Sigmoid colon (tissue), 7 donors: ENCODE results near the gene DNASE2B. TPM values are rescaled to one million over a fixed set of nuclear protein-coding genes. Genes with fewer than 3 reads are reported as not detected.

Experiments
- DNase-seq: peaks from one replicate; pipeline ENCODE4 v3.0.0-alpha.2; 2019
- H3K27ac ChIP-seq, 4 donors: fragments of 200-600 bp; sonication (generic); one replicate each; pipeline ENCODE4 v1.5.1; 2016 to 2019; ENCODE audit warnings: mild to moderate bottlenecking in 1 of 4
- H3K27me3 ChIP-seq, 3 donors: fragments of 200-600 bp; sonication (generic); one replicate each; pipeline ENCODE4 v1.5.1; 2019; ENCODE audit warnings: mild to moderate bottlenecking in 1 of 3
- H3K36me3 ChIP-seq, 4 donors: fragments of 200-600 bp; sonication (generic); one replicate each; pipeline ENCODE4 v1.5.1; 2016 to 2019
- H3K4me1 ChIP-seq, 4 donors: fragments of 200-600 bp; sonication (generic); one replicate each; pipeline ENCODE4 v1.5.1; 2017 to 2019
- H3K4me3 ChIP-seq, 4 donors: fragments of 200-600 bp; sonication (generic); one replicate each; pipeline ENCODE4 v1.5.1; 2017 to 2019; ENCODE audit warnings: mild to moderate bottlenecking in 2 of 4, moderate library complexity in 1 of 4
- H3K9me3 ChIP-seq, 4 donors: fragments of 200-600 bp in 3 of 4; sonication (generic) in 3 of 4; one replicate each; pipeline versions ENCODE4 v1.5.1 to v1.6.1; 2013 to 2019
- CTCF ChIP-seq, 4 experiments: fragments of 450-650 bp in 3 of 4; fragments of 200-600 bp in 1 of 4; IDR thresholded peaks; one replicate each; pipeline ENCODE4 v1.5.1; 2016 to 2019; ENCODE audit warnings: antibody characterized with exemption in 4 of 4, mild to moderate bottlenecking in 3 of 4, moderate library complexity in 2 of 4
- EP300 ChIP-seq, 4 donors: sonication (generic); formaldehyde crosslinking; IDR thresholded peaks; one replicate each; pipeline ENCODE4 v1.6.1; 2017; ENCODE audit warnings: antibody characterized with exemption in 4 of 4
- POLR2A ChIP-seq, 2 donors: fragments of 450-650 bp; IDR thresholded peaks; one replicate each; pipeline ENCODE4 v1.6.1; 2016; ENCODE audit warnings: antibody characterized with exemption in 2 of 2, mild to moderate bottlenecking in 2 of 2, moderate library complexity in 2 of 2
- POLR2AphosphoS5 ChIP-seq, 4 donors: sonication (generic); formaldehyde crosslinking; IDR thresholded peaks; one replicate each; pipeline ENCODE4 v1.6.1; 2017; ENCODE audit warnings: antibody characterized with exemption in 4 of 4
- WGBS, 2 donors: extraction: QIAGEN DNeasy Blood & Tissue Kit; methylation state at CpG; one replicate each; pipeline ENCODE4 v1.1.7; 2013; 5-methylcytosine and 5-hydroxymethylcytosine counted together
- intact Hi-C: fragments of 100-400 bp; cut with DNase I; formaldehyde crosslinking; loops from one replicate; pipeline ENCODE4 v1.15.1; 2023
- polyA plus RNA-seq, 3 donors: library from polyadenylated mRNA; stranded (reverse); fragments of 200-250 nt; gene quantifications; one replicate each; pipeline ENCODE4 v1.2.3, GENCODE V29; 2013
- total RNA-seq, 4 donors: library from RNA; depleted of rRNA; stranded (reverse); fragments of >200 nt; gene quantifications; one replicate each; pipeline ENCODE4 v1.1.0, GENCODE V29; 2016
- donor health status: healthy with polysubstance abuse.
- donor health status: Bipolar disorder and iron deficiency.
- donor health status: healthy.

DNASE2B gene
- total and polyA plus RNA-seq, 7 donors, result 0.38 to 0.99 TPM; not detected in 5

- intact Hi-C loops, result no loop called here
- 26 to 77% methylated on average over 1 of the region's 1 CpG for WGBS, 2 donors
These were observed 8.1 kb downstream of the DNASE2B start for GRCh38 chr1:84406346-84406861.

DNA sequence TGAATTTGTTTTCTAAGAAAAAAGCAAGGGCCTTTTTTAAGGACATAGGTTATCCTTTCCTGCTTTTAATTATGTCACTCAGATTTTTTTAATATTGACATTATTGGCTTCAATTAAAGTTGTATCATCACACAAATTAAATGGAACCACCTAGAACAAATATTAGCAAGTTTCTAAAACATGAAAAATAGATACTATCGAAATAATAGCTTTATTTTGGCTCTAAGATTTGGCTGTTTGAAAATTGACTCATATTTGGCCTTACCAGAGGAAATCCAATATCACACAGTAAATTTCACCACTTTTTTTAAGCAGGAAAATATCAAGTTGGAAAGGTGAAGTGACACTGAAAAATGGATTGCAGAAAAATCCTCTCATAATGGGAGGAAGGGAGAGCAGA is 9.2 kb downstream of the DNASE2B start:
- no peak for DNase-seq
- Histone ChIP-seq H3K27ac (no peak overlapping the region), H3K27me3 (no peaks in the 10 kb centered on the region), H3K9me3 (no peaks in the 10 kb centered on the region), H3K4me1 (no peaks in the 10 kb centered on the region), H3K36me3 (no peaks in the 10 kb centered on the region), H3K4me3 (no peak overlapping the region)
- no peak for TF ChIP-seq POLR2A (IDR thresholded peaks at IDR 0.05)
- TF ChIP-seq CTCF (IDR thresholded peaks at IDR 0.05), result no peak
- no peak for TF ChIP-seq POLR2AphosphoS5 (IDR thresholded peaks at IDR 0.05)
- no peak for TF ChIP-seq EP300 (IDR thresholded peaks at IDR 0.05)
- intact Hi-C loops, result no loop called here
- 82 to 95% methylated on average over 1 of the region's 1 CpG for WGBS, 2 donors

More at GRCh38 chr1:84406346-84406861, 8.1 kb downstream of the DNASE2B start:
- Histone ChIP-seq H3K9me3 (no peaks in the 10 kb centered on the region), H3K36me3 (no peaks in the 10 kb centered on the region), H3K27me3 (no peaks in the 10 kb centered on the region), H3K4me3 (no peak overlapping the region), H3K4me1 (no peaks in the 10 kb centered on the region), H3K27ac (no peak overlapping the region)
- TF ChIP-seq CTCF (IDR thresholded peaks at IDR 0.05), result no peak
- no peak for TF ChIP-seq EP300 (IDR thresholded peaks at IDR 0.05)
- TF ChIP-seq POLR2AphosphoS5 (IDR thresholded peaks at IDR 0.05), result no peak
- no peak for TF ChIP-seq POLR2A (IDR thresholded peaks at IDR 0.05)
- DNase-seq, result no peak

DNA sequence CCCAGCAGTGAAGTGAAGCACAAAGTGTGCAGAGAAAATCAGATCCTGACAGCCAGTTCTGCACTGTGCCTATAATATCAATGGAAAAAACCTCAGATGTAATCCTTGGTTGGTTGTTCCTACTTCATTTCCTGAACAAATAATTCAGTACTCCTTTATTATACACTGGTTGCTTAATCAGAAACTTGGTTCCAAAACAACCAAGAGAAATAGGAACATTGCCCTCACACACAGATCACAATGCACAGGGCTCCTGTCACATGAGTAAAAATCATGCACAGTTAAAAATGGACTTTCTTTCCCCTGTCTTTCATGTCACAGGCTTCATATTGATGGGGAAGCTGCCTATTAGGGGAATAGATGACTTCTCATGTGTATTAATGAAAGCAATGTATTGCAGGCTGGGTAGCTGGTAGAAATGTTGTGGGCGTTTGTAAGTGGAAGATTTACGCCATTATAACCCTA is 9.7 kb downstream of the DNASE2B start:
- WGBS, 2 donors, result 73 to 91% methylated on average over 2 of the region's 2 CpGs
- DNase-seq, result no peak
- TF ChIP-seq POLR2AphosphoS5 (IDR thresholded peaks at IDR 0.05) (peak in 1 of 4 donors; percentile 7), POLR2A (IDR thresholded peaks at IDR 0.05) (no peak)
- H3K27me3 ChIP-seq, result no peaks in the 10 kb centered on the region
- no peaks in the 10 kb centered on the region for H3K36me3 ChIP-seq
- H3K4me1 ChIP-seq, result no peaks in the 10 kb centered on the region
- no peak overlapping the region for H3K4me3 ChIP-seq
- intact Hi-C loops, result no loop called here
- no peaks in the 10 kb centered on the region for H3K9me3 ChIP-seq
- H3K27ac ChIP-seq, result no peak overlapping the region

DNA sequence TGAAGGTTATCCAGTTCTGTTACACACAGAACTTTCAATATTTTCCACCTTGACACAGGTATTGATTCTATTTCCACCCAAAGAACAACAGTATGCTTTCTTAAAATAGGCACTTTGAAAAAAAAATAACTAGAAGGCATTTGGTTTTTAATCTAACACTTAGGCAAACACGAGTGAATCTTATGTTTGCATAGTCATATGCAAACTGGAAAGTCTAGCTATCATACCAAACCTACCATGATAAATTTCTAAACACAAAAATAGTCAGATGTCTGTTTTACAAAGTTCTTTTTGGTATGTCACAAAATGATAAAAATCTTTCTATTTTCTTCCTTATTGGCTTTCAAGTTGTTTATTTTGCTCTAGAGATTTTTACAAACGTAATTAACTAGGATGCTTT is 11.6 kb downstream of the DNASE2B start:
- no peaks in the 10 kb centered on the region for H3K27me3 ChIP-seq
- 7 to 49% methylated on average over 2 of the region's 2 CpGs for WGBS, 2 donors
- H3K4me3 ChIP-seq, result no peak overlapping the region
- H3K36me3 ChIP-seq, result no peaks in the 10 kb centered on the region
- intact Hi-C loops, result no loop called here
- H3K27ac ChIP-seq, result no peak overlapping the region
- DNase-seq, result no peak
- no peaks in the 10 kb centered on the region for H3K9me3 ChIP-seq
- TF ChIP-seq EP300 (IDR thresholded peaks at IDR 0.05), result no peak
- no peak for TF ChIP-seq POLR2A (IDR thresholded peaks at IDR 0.05)
- TF ChIP-seq POLR2AphosphoS5 (IDR thresholded peaks at IDR 0.05), result no peak
- TF ChIP-seq CTCF (IDR thresholded peaks at IDR 0.05), result no peak
- no peaks in the 10 kb centered on the region for H3K4me1 ChIP-seq

DNA sequence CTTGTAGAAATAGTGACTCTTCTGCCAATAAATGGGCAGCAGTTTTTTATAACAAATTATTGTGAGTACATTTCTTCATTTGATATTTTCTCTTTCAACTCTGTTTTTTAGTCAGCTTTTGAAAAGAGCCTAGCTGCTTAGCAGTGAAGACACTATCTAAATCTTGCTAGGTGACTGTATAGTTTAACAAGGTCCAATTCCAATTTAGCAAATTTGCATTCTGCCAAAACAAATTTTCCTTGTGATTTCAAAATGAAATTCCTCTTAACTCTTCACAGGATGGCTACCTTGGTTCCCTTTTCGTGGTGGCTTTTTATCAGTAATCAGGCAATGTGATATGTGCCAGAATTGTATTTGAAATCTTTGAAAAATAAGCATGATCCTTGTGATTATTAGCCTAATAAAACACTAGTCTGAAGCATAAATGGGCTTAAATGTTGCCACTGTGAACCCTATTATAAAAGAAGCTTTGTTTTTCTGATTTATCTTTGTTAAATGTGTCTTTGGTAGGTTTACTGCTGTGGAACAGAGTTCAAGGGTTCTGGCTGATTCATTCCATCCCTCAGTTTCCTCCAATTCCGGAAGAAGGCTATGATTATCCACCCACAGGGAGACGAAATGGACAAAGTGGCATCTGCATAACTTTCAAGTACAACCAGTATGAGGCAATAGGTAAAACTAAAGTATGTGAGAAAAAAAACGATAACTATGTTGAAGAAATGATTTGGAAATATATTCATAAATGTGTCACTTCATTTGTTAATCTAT is 12.2 kb downstream of the DNASE2B start:
- Histone ChIP-seq H3K9me3 (no peaks in the 10 kb centered on the region), H3K36me3 (no peaks in the 10 kb centered on the region), H3K27ac (no peak overlapping the region), H3K27me3 (no peaks in the 10 kb centered on the region), H3K4me3 (no peak overlapping the region), H3K4me1 (no peaks in the 10 kb centered on the region)
- TF ChIP-seq POLR2AphosphoS5 (IDR thresholded peaks at IDR 0.05), result no peak
- TF ChIP-seq POLR2A (IDR thresholded peaks at IDR 0.05), result no peak
- TF ChIP-seq EP300 (IDR thresholded peaks at IDR 0.05), result no peak
- TF ChIP-seq CTCF (IDR thresholded peaks at IDR 0.05), result no peak
- 18 to 45% methylated on average over 4 of the region's 4 CpGs for WGBS, 2 donors
- DNase-seq, result no peak
- intact Hi-C loops, result no loop called here
